Measurements from ENCODE around the gene CHRNA4. TPM values are rescaled to one million over a fixed set of nuclear protein-coding genes. Genes with fewer than 3 reads are reported as not detected.

The CHRNA4 gene
- total and polyA plus RNA-seq, 2 of the 13 experiments (the other 11 are each of a cell fraction or from before 2014, with no cell fraction given): not detected

DNA sequence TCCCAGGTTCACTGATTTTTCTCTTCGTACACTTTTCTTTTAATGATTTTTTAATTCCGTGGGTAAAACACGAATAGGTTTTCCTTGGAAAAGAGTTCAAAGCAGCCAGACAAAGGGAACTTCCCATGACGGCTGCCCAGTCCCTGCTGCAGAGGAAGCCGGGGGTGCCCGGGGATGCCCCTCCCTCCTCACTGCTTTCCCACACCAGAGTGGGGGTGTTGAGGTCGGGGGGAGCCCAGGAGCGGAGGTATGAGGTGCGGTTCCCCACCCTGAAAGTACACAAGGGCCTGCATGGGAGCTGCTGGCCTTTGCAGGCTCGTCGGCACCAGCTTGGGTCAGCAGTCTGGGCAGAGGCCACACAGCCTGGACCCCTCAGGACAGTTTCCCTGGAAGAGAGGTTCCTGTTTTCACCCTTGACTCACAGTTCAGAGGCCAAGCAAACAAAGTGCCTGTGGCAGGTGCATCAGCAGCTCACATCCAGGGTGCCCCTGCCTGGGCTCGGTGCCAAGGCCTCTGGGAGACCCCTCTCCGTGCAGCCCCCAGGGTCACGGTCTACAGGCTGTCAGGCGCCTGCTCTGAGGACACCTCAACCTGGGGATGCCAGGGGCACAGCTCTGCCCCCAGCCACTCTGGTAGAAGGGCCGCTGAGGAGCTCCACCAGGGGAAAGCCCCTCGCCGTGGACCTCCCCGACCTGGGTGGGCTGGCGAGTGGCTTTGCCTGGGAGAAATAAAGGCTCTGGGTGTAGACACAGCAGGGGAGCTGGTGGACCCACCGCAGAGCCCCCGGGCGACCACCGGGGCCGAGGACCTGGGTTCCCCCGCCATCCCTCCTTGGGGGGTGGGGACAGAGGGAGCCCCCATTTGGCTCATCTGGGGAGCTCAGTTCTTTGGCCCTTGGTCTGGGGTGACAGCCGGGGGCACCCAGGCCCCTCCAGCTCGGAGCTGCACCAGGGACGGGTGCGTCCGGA lies 15.4 kb upstream of the CHRNA4 start (continued):
- TF ChIP-seq RBFOX2 (IDR thresholded peaks at IDR 0.05; ENCODE audit: low read depth, low read length) (no peak), KLF11 (CRISPR knock-in tag; IDR thresholded peaks at IDR 0.05) (no peak), KLF12 (CRISPR knock-in tag; IDR thresholded peaks at IDR 0.05; ENCODE audit: borderline replicate concordance) (no peak), NR2C2 (CRISPR knock-in tag; IDR thresholded peaks at IDR 0.05; ENCODE audit: borderline replicate concordance) (peak; percentile 86), ZNF607 (CRISPR knock-in tag; IDR thresholded peaks at IDR 0.05; ENCODE audit: borderline replicate concordance) (no peak), ZKSCAN5 (CRISPR knock-in tag; IDR thresholded peaks at IDR 0.05) (no peak), ZNF816 (CRISPR knock-in tag; IDR thresholded peaks at IDR 0.05; ENCODE audit: borderline replicate concordance) (no peak), SALL1 (CRISPR knock-in tag; IDR thresholded peaks at IDR 0.05) (peak; percentile 51), TBP (CRISPR knock-in tag; IDR thresholded peaks at IDR 0.05) (no peak), ZNF589 (CRISPR knock-in tag; conservative IDR thresholded peaks at IDR 0.05) (no peak), RFX5 (IDR thresholded peaks at IDR 0.05; ENCODE audit: low read depth, low read length) (no peak), ZNF672 (CRISPR knock-in tag; IDR thresholded peaks at IDR 0.05) (no peak), ZNF263 (CRISPR knock-in tag; IDR thresholded peaks at IDR 0.05) (0 out of 2 replicates have a peak, but pooled peaks have one; percentile 52), ZNF720 (CRISPR knock-in tag; IDR thresholded peaks at IDR 0.05) (no peak), ZBTB21 (CRISPR knock-in tag; IDR thresholded peaks at IDR 0.05) (no peak), CENPX (CRISPR knock-in tag; IDR thresholded peaks at IDR 0.05) (no peak), FOSL2 (CRISPR knock-in tag; IDR thresholded peaks at IDR 0.05) (peak; percentile 45; the same call in 1 of the 2 replicates), ZNF207 (IDR thresholded peaks at IDR 0.05; ENCODE audit: borderline replicate concordance) (no peak), SOX6 (IDR thresholded peaks at IDR 0.05) (no peak), SOX6 (CRISPR knock-in tag; IDR thresholded peaks at IDR 0.05) (peak; percentile 41; the same call in 1 of the 2 replicates), GATAD2A (CRISPR knock-in tag; IDR thresholded peaks at IDR 0.05) (peak; percentile 24; the same call in 1 of the 2 replicates), ZNF235 (CRISPR knock-in tag; IDR thresholded peaks at IDR 0.05; ENCODE audit: borderline replicate concordance) (no peak), HDAC2 (CRISPR knock-in tag; IDR thresholded peaks at IDR 0.05) (0 out of 2 replicates have a peak, but pooled peaks have one; percentile 22), NFKBIZ (CRISPR knock-in tag; IDR thresholded peaks at IDR 0.05) (no peak), ZNF841 (CRISPR knock-in tag; IDR thresholded peaks at IDR 0.05; ENCODE audit: borderline replicate concordance) (no peak), SP2 (CRISPR knock-in tag; IDR thresholded peaks at IDR 0.05) (no peak)
- TF ChIP-seq, protein P1, sequence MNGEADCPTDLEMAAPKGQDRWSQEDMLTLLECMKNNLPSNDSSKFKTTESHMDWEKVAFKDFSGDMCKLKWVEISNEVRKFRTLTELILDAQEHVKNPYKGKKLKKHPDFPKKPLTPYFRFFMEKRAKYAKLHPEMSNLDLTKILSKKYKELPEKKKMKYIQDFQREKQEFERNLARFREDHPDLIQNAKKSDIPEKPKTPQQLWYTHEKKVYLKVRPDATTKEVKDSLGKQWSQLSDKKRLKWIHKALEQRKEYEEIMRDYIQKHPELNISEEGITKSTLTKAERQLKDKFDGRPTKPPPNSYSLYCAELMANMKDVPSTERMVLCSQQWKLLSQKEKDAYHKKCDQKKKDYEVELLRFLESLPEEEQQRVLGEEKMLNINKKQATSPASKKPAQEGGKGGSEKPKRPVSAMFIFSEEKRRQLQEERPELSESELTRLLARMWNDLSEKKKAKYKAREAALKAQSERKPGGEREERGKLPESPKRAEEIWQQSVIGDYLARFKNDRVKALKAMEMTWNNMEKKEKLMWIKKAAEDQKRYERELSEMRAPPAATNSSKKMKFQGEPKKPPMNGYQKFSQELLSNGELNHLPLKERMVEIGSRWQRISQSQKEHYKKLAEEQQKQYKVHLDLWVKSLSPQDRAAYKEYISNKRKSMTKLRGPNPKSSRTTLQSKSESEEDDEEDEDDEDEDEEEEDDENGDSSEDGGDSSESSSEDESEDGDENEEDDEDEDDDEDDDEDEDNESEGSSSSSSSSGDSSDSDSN (CRISPR knock-in tag; IDR thresholded peaks at IDR 0.05): 0 out of 2 replicates have a peak, but pooled peaks have one; percentile 22
- TF ChIP-seq, protein P2, sequence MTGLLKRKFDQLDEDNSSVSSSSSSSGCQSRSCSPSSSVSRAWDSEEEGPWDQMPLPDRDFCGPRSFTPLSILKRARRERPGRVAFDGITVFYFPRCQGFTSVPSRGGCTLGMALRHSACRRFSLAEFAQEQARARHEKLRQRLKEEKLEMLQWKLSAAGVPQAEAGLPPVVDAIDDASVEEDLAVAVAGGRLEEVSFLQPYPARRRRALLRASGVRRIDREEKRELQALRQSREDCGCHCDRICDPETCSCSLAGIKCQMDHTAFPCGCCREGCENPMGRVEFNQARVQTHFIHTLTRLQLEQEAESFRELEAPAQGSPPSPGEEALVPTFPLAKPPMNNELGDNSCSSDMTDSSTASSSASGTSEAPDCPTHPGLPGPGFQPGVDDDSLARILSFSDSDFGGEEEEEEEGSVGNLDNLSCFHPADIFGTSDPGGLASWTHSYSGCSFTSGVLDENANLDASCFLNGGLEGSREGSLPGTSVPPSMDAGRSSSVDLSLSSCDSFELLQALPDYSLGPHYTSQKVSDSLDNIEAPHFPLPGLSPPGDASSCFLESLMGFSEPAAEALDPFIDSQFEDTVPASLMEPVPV (CRISPR knock-in tag; IDR thresholded peaks at IDR 0.05): 0 out of 2 replicates have a peak, but pooled peaks have one; percentile 52
